Neural cell (in vitro differentiated cells): ENCODE measurements around the gene NIPSNAP2.
"Not testable (repeated sequence)": the region's sequence is repeated elsewhere in the genome, so short reads cannot be mapped to it uniquely, and the experiment has no call there.

Source experiments
- CTCF ChIP-seq: fragments of 450-650 bp; IDR thresholded peaks from 2 replicates; pipeline ENCODE4 v1.5.1; 2014; ENCODE audit warnings: antibody characterized with exemption, mild to moderate bottlenecking, moderate library complexity; ENCODE audit not compliant: poor library complexity, severe bottlenecking
- EP300 ChIP-seq: fragments of 450-650 bp; conservative IDR thresholded peaks from 2 replicates; pipeline ENCODE4 v1.6.1; 2014; ENCODE audit warnings: antibody characterized with exemption, mild to moderate bottlenecking, moderate library complexity; ENCODE audit not compliant: poor library complexity, severe bottlenecking
- EZH2 ChIP-seq: fragments of 200-600, 300-800 bp; shearing (Covaris generic), sonication (generic); IDR thresholded peaks from 2 replicates; pipeline ENCODE4 v1.6.1; 2014; ENCODE audit warnings: antibody characterized with exemption, low read length, borderline replicate concordance, mild to moderate bottlenecking; ENCODE audit not compliant: insufficient read depth, poor library complexity, severe bottlenecking
- MXI1 ChIP-seq: fragments of 450-650 bp; conservative IDR thresholded peaks from 2 replicates; pipeline ENCODE4 v1.6.1; 2014; ENCODE audit warnings: antibody characterized with exemption, mild to moderate bottlenecking; ENCODE audit not compliant: poor library complexity, severe bottlenecking
- POLR2AphosphoS5 ChIP-seq: IDR thresholded peaks from 2 replicates; pipeline ENCODE4 v1.6.1; 2012
- RAD21 ChIP-seq: fragments of 450-650 bp; conservative IDR thresholded peaks from 2 replicates; pipeline ENCODE4 v1.6.1; 2014; ENCODE audit warnings: antibody characterized with exemption, mild to moderate bottlenecking, moderate library complexity
- SMC3 ChIP-seq: fragments of 450-650 bp; conservative IDR thresholded peaks from 2 replicates; pipeline ENCODE4 v1.6.1; 2014; ENCODE audit warnings: antibody characterized with exemption, mild to moderate bottlenecking, moderate library complexity; ENCODE audit not compliant: poor library complexity
- TAF1 ChIP-seq: IDR thresholded peaks from 2 replicates; pipeline ENCODE4 v1.6.1; 2012; ENCODE audit warnings: low read depth
- TF ChIP-seq, protein P1 (sequence below): IDR thresholded peaks from 2 replicates; pipeline ENCODE4 v1.6.1; 2012; ENCODE audit warnings: borderline replicate concordance

- not testable (repeated sequence) for TF ChIP-seq CTCF, EP300, RAD21, EZH2, SMC3, POLR2AphosphoS5, MXI1, TAF1
- TF ChIP-seq, protein P1, sequence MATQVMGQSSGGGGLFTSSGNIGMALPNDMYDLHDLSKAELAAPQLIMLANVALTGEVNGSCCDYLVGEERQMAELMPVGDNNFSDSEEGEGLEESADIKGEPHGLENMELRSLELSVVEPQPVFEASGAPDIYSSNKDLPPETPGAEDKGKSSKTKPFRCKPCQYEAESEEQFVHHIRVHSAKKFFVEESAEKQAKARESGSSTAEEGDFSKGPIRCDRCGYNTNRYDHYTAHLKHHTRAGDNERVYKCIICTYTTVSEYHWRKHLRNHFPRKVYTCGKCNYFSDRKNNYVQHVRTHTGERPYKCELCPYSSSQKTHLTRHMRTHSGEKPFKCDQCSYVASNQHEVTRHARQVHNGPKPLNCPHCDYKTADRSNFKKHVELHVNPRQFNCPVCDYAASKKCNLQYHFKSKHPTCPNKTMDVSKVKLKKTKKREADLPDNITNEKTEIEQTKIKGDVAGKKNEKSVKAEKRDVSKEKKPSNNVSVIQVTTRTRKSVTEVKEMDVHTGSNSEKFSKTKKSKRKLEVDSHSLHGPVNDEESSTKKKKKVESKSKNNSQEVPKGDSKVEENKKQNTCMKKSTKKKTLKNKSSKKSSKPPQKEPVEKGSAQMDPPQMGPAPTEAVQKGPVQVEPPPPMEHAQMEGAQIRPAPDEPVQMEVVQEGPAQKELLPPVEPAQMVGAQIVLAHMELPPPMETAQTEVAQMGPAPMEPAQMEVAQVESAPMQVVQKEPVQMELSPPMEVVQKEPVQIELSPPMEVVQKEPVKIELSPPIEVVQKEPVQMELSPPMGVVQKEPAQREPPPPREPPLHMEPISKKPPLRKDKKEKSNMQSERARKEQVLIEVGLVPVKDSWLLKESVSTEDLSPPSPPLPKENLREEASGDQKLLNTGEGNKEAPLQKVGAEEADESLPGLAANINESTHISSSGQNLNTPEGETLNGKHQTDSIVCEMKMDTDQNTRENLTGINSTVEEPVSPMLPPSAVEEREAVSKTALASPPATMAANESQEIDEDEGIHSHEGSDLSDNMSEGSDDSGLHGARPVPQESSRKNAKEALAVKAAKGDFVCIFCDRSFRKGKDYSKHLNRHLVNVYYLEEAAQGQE: not testable (repeated sequence)
Measured at GRCh38 chr7:56032578-56032977, 68.2 kb downstream of the NIPSNAP2 start.
